H1 (cell line): ENCODE data around the gene PPCDC. TPM values are rescaled to one million over a fixed set of nuclear protein-coding genes. Genes with fewer than 3 reads are reported as not detected.

Experiments
- HDAC2 ChIP-seq, 2 experiments: fragments of 300-600 bp in 1 of 2; sonication (generic) in 1 of 2; IDR thresholded peaks; 2 replicates each; pipeline ENCODE4 v1.6.1; 2011 to 2012; ENCODE audit warnings: low read depth in 2 of 2, low read length in 2 of 2, mild to moderate bottlenecking in 2 of 2, moderate library complexity in 2 of 2, borderline replicate concordance in 1 of 2, inconsistent platforms in 1 of 2
- RAD21 ChIP-seq, 2 experiments: IDR thresholded peaks in 1 of 2; conservative IDR thresholded peaks in 1 of 2; 2 replicates each; pipeline ENCODE4 v1.6.1; 2011; ENCODE audit warnings: low read depth in 2 of 2, low read length in 2 of 2, improper control_type of control experiment in 1 of 2, inconsistent platforms in 1 of 2, mild to moderate bottlenecking in 1 of 2, moderate library complexity in 1 of 2
- TBP ChIP-seq: IDR thresholded peaks from 2 replicates; pipeline ENCODE4 v1.6.1; 2011; ENCODE audit warnings: low read depth, low read length, improper control_type of control experiment
- polyA plus RNA-seq, 7 experiments: library from polyadenylated mRNA; depleted of rRNA in 3 of 7; stranded (reverse) in 5 of 7; unstranded in 2 of 7; fragments of >200 nt in 5 of 7; fragments of 200-250 nt in 2 of 7; gene quantifications; 1 replicate in 5 of 7; 2 replicates in 1 of 7; 4 replicates in 1 of 7; pipeline versions ENCODE4 v1.2.1 to v1.2.3, GENCODE V29; 2011 to 2013; ENCODE audit warnings: missing spikeins in 2 of 7, mixed read lengths in 2 of 7
- total RNA-seq: library from RNA; stranded (reverse); fragmentation: NEBNext Ultra II Directional; extraction: Animal tissue kit (Norgen Biotek cat#: 25700); gene quantifications from 2 replicates; pipeline ENCODE4 v1.2.1, GENCODE V29; 2021
- TF ChIP-seq, protein P1 (sequence below): fragments of 300-600 bp; sonication (generic); IDR thresholded peaks from 2 replicates; pipeline ENCODE4 v1.7.1; 2012; ENCODE audit warnings: low read length, moderate library complexity, mild to moderate bottlenecking, inconsistent platforms; ENCODE audit not compliant: insufficient replicate concordance

Gene PPCDC
- total and polyA plus RNA-seq, 2 of the 8 experiments (the other 6 are each of a cell fraction or from before 2014, with no cell fraction given): 11.3 to 29.7 TPM

DNA sequence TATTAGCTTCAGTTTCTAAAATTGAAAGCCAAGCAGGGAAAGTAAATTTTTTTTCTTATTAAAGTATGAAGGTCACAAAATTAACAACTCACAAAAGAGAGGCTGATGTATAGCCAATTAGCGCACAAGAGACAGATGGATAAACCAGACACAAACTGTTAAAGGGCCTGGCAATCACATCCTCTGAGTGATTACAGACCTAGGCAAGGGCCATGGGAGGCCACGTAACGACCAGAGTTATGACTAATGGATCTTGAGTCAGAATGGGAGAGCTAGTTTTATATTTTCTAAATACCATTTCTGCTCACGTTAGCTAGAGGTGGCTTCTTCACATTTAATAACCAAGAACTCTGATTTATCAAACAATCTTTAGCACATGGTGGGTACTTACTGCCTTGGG, 45.8 kb upstream of the PPCDC start (continued):
- TF ChIP-seq, protein P1, sequence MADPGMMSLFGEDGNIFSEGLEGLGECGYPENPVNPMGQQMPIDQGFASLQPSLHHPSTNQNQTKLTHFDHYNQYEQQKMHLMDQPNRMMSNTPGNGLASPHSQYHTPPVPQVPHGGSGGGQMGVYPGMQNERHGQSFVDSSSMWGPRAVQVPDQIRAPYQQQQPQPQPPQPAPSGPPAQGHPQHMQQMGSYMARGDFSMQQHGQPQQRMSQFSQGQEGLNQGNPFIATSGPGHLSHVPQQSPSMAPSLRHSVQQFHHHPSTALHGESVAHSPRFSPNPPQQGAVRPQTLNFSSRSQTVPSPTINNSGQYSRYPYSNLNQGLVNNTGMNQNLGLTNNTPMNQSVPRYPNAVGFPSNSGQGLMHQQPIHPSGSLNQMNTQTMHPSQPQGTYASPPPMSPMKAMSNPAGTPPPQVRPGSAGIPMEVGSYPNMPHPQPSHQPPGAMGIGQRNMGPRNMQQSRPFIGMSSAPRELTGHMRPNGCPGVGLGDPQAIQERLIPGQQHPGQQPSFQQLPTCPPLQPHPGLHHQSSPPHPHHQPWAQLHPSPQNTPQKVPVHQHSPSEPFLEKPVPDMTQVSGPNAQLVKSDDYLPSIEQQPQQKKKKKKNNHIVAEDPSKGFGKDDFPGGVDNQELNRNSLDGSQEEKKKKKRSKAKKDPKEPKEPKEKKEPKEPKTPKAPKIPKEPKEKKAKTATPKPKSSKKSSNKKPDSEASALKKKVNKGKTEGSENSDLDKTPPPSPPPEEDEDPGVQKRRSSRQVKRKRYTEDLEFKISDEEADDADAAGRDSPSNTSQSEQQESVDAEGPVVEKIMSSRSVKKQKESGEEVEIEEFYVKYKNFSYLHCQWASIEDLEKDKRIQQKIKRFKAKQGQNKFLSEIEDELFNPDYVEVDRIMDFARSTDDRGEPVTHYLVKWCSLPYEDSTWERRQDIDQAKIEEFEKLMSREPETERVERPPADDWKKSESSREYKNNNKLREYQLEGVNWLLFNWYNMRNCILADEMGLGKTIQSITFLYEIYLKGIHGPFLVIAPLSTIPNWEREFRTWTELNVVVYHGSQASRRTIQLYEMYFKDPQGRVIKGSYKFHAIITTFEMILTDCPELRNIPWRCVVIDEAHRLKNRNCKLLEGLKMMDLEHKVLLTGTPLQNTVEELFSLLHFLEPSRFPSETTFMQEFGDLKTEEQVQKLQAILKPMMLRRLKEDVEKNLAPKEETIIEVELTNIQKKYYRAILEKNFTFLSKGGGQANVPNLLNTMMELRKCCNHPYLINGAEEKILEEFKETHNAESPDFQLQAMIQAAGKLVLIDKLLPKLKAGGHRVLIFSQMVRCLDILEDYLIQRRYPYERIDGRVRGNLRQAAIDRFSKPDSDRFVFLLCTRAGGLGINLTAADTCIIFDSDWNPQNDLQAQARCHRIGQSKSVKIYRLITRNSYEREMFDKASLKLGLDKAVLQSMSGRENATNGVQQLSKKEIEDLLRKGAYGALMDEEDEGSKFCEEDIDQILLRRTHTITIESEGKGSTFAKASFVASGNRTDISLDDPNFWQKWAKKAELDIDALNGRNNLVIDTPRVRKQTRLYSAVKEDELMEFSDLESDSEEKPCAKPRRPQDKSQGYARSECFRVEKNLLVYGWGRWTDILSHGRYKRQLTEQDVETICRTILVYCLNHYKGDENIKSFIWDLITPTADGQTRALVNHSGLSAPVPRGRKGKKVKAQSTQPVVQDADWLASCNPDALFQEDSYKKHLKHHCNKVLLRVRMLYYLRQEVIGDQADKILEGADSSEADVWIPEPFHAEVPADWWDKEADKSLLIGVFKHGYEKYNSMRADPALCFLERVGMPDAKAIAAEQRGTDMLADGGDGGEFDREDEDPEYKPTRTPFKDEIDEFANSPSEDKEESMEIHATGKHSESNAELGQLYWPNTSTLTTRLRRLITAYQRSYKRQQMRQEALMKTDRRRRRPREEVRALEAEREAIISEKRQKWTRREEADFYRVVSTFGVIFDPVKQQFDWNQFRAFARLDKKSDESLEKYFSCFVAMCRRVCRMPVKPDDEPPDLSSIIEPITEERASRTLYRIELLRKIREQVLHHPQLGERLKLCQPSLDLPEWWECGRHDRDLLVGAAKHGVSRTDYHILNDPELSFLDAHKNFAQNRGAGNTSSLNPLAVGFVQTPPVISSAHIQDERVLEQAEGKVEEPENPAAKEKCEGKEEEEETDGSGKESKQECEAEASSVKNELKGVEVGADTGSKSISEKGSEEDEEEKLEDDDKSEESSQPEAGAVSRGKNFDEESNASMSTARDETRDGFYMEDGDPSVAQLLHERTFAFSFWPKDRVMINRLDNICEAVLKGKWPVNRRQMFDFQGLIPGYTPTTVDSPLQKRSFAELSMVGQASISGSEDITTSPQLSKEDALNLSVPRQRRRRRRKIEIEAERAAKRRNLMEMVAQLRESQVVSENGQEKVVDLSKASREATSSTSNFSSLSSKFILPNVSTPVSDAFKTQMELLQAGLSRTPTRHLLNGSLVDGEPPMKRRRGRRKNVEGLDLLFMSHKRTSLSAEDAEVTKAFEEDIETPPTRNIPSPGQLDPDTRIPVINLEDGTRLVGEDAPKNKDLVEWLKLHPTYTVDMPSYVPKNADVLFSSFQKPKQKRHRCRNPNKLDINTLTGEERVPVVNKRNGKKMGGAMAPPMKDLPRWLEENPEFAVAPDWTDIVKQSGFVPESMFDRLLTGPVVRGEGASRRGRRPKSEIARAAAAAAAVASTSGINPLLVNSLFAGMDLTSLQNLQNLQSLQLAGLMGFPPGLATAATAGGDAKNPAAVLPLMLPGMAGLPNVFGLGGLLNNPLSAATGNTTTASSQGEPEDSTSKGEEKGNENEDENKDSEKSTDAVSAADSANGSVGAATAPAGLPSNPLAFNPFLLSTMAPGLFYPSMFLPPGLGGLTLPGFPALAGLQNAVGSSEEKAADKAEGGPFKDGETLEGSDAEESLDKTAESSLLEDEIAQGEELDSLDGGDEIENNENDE: no peak
- TF ChIP-seq RAD21 (IDR thresholded peaks at IDR 0.05 in 1 of 2, conservative IDR thresholded peaks at IDR 0.05 in 1 of 2; ENCODE audit: low read depth in 2 of 2, low read length in 2 of 2): no peak
- no peak for TF ChIP-seq TBP
- TF ChIP-seq HDAC2 (IDR thresholded peaks at IDR 0.05; ENCODE audit: borderline replicate concordance in 1 of 2, low read depth in 2 of 2, low read length in 2 of 2): no peak
